ENCODE data around the gene LILRB2.
"Not testable (repeated sequence)": the region's sequence is repeated elsewhere in the genome, so short reads cannot be mapped to it uniquely, and the experiment has no call there.

Gene LILRB2

DNA sequence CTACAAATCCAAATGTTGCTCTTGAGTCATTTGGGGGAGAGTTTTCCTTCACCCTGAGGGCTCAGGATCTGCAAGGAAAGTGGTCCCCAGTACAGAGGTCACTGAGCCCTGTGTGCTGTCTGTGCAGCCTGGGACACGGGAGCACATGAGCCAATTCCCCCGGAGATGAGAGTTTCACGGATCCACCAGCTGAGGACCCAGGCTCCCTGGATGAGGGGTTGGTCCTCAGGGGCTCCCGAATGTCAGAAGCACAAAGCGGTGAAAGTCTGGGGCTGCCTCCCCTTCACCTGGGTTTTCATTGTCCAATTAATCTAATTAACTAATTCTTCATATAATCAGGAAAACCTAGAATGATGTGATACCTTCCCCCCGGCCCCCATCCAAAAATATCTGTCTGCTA, 13.6 kb upstream of the LILRB2 start:
- TF ChIP-seq CTCF (IDR thresholded peaks at IDR 0.05; ENCODE audit: low read depth, low read length), result no peak
- no peak for DNase-seq (ENCODE audit: low read depth in 2 of 2)
- no peak overlapping the region for H3K4me3 ChIP-seq (replicated peaks in 1 of 2; ENCODE audit: low read depth in 2 of 2, low read length in 2 of 2)

GRCh38 chr19:54289160-54289559, 8.2 kb upstream of the LILRB2 start:
- DNase-seq (ENCODE audit: low read depth in 2 of 2); H3K4me3 ChIP-seq (replicated peaks in 1 of 2; ENCODE audit: low read depth in 2 of 2, low read length in 2 of 2): not testable (repeated sequence)

DNA sequence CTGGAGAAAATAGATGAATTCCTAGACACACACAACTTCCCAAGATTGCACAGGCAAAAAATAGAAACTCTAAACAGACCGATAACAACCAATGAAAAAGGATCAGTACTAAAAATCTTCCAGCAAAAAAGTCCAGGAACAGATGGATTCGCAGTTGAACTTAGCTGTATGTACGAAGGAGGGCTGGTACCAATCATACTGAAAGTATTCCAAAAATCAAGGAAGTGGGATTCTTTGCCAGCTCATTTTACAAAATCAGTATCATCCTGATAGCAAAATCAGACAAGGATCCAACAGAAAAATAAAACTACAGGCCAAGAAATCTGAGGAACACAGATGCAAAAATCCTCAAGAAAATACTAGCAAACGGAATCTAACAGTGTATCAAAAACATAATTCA, 6.5 kb upstream of the LILRB2 start:
- no peak for DNase-seq (ENCODE audit: low read depth in 2 of 2)
- no peak overlapping the region for H3K4me3 ChIP-seq (replicated peaks in 1 of 2; ENCODE audit: low read depth in 2 of 2, low read length in 2 of 2)
- TF ChIP-seq CTCF (IDR thresholded peaks at IDR 0.05; ENCODE audit: low read depth, low read length), result no peak

DNA sequence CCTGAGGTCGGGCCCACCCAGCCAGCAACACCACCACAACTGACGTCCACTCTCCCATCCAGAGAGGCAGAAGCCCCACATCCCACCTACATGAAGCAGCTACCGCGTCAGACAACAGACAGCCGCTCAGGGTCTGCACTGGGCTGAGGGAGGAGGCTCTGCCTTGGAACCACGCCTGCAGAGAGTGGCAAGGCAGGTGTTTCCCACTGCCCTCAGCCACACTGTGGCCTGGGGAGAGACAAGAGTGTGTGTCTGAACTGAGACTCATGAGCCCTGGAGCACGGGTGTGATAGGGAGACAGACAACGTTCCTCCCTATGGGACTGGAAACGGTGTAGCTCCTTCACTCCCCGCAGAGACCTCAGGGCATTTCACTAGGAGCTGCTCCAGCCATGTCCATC, 5.4 kb upstream of the LILRB2 start:
- not testable (repeated sequence) for DNase-seq (ENCODE audit: low read depth in 2 of 2)

GRCh38 chr19:54285427-54286056, 4.6 kb upstream of the LILRB2 start:
- not testable (repeated sequence) for DNase-seq (ENCODE audit: low read depth in 2 of 2); H3K4me3 ChIP-seq (replicated peaks in 1 of 2; ENCODE audit: low read depth in 2 of 2, low read length in 2 of 2)

More for the DNA sequence above, 5.4 kb upstream of the LILRB2 start:
- H3K4me3 ChIP-seq (replicated peaks in 1 of 2; ENCODE audit: low read depth in 2 of 2, low read length in 2 of 2), result not testable (repeated sequence)

DNA sequence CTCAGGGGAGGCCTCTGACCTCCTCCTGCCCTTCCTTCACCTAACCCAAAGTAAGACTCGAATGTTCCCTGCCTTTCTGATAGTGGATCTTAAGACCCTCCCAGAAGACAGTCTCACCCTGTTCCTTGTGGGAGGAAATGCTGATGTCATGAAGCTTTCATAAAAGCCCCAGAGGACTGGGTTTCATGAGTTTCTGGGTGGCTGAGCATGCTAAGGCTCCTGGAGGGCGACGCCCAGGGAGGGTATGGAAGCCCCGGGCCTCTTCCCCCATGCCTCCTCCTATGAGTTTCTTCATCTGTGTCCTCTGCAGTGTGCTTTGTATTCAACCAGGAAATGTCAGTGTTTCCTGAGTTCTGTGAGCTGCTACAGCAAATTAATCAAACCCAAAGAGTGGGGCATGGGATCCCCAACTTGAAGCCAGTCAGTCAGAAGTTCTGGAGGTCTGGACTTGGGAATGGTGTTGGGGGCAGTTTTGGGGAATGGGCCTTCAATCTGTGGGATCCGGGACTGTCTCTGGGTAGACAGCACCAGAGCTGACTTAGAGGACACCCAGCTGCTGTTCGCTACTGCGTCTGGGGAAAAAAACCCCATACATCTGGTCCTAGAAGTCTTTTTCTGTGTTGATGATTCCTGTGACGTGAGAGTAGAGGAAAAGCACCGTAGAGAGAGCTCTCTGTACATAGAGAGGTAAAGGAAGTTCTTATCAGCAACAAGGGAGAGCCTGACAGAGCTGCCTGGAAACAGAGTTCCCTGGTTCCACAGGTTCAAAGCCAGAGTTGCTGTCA, 2.0 kb upstream of the LILRB2 start:
- H3K4me3 ChIP-seq (replicated peaks in 1 of 2; ENCODE audit: low read depth in 2 of 2, low read length in 2 of 2), result no peak overlapping the region
- no peak for TF ChIP-seq CTCF (IDR thresholded peaks at IDR 0.05; ENCODE audit: low read depth, low read length)

DNA sequence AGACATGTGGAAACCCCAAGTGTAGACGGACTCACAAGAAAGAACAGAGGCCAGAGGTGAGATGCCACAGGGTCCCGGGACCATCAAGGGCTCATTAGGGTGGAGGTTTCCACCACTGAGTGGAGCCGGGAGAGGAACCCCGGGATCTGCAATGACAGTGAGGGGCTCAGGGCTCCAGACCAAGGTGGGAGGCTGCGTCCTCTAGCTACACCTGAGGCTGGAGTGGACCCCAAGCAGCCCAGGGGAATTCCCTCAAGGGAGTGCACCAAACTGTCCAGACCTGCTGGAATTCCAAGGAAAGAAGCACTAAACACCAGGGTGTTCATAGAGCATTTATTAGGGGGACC, 792 bp upstream of the LILRB2 start:
- not testable (repeated sequence) for H3K4me3 ChIP-seq (replicated peaks in 1 of 2; ENCODE audit: low read depth in 2 of 2, low read length in 2 of 2)

More for the DNA sequence above, 2.0 kb upstream of the LILRB2 start:
- DNase-seq (ENCODE audit: low read depth in 2 of 2), result no peak

DNA sequence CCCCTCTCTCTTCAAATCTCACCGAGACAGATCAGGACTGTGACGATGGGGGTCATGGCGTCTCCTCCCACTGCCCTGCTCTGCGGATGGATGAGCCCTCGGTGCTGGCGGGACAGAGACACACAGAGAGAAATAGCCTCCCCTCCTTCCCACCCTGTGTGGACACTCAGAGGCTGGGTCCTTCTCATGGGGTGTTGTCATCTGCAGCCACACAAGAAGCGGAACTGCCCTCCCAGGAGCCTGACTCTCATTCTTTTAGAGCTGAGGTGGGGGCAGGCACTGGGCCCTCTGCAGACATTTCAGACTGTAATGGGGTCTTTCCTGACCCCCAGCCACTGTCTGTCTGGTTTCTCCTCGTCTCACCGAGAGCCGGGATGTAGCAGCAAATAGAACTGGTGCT, 469 bp downstream of the LILRB2 start:
- DNase-seq (ENCODE audit: low read depth in 2 of 2); H3K4me3 ChIP-seq (replicated peaks in 1 of 2; ENCODE audit: low read depth in 2 of 2, low read length in 2 of 2): not testable (repeated sequence)

More for the DNA sequence above, 792 bp upstream of the LILRB2 start:
- DNase-seq (ENCODE audit: low read depth in 2 of 2), result not testable (repeated sequence)

DNA sequence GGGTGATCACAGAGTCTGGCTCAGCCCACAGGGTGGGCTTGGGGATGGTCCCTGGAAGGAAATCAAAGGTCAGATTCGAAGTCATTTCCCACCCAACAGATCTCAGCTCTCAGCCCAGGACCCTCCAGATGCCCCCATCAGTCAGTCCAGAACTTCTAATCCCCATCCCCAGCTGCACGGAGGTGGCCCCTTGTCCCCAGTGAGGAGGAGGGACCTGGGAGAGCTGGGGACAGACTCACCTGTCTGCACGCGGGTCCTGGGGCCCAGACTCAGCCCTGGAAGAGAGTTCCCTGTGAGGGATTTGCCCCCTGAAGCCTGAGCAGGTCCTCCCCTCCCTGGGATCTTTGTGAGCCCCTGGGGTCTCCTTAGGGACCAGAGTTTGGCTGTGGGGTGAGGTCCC, 885 bp downstream of the LILRB2 start:
- DNase-seq (ENCODE audit: low read depth in 2 of 2); H3K4me3 ChIP-seq (replicated peaks in 1 of 2; ENCODE audit: low read depth in 2 of 2, low read length in 2 of 2): not testable (repeated sequence)

GRCh38 chr19:54279406-54279962, 1.4 kb downstream of the LILRB2 start:
- DNase-seq (ENCODE audit: low read depth in 2 of 2), result no peak
- H3K4me3 ChIP-seq (replicated peaks in 1 of 2; ENCODE audit: low read depth in 2 of 2, low read length in 2 of 2), result no peak overlapping the region

DNA sequence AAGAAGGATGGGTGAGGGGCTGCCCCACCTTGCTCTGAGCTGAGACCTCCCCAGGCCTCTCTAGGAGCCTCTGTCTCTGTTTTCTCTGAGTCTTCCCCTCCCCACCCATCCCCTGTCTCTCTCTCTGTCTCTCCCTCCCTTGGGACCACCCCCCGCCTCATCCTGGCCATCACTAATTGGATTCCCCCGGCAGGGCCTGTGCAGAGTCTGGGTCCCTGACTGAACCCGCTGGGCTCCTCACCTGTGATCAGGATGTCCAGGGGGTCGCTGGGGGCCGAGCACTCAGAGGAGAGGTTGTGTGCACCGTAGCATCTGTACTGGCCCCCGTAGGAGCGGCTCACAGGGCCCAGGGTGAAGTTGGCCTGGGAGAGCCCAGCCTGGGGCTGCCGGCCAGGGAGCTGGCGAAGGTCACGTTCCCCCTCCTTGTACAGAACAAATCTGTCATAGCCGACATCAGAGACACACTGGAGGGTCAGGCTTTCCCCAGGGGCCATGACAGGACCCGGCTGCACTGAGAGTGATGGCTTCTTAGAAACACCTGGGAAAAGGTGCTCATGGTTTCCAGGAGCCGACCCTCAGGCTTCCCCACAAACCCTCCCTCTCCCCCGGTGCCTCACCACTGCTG, 2.2 kb downstream of the LILRB2 start:
- H3K4me3 ChIP-seq (replicated peaks in 1 of 2; ENCODE audit: low read depth in 2 of 2, low read length in 2 of 2), result not testable (repeated sequence)

More at GRCh38 chr19:54279406-54279962, 1.4 kb downstream of the LILRB2 start:
- TF ChIP-seq CTCF (IDR thresholded peaks at IDR 0.05; ENCODE audit: low read depth, low read length), result no peak

DNA sequence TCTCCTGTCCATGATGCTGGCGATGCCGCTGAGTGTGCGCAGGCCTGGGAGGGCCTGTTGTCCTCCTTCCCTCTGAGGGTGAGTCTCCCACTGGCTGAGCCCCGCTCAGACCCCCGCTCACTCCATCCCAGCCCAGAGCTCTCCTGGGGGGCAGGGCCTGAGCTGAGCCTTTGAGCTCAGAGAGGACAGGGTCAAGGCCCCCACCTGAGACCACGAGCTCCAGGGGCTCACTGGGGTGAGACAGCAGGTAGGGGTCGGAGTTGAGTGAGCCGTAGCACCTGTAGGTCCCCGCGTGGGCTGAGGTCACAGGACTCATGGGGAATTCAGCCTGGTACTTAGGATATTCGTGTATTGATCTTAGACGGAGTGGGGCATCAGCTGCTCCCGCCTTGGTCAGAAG, 2.9 kb downstream of the LILRB2 start:
- DNase-seq (ENCODE audit: low read depth in 2 of 2); H3K4me3 ChIP-seq (replicated peaks in 1 of 2; ENCODE audit: low read depth in 2 of 2, low read length in 2 of 2): not testable (repeated sequence)

More for the DNA sequence above, 2.2 kb downstream of the LILRB2 start:
- not testable (repeated sequence) for DNase-seq (ENCODE audit: low read depth in 2 of 2)

GRCh38 chr19:54277111-54277615, 3.7 kb downstream of the LILRB2 start:
- H3K4me3 ChIP-seq (replicated peaks in 1 of 2; ENCODE audit: low read depth in 2 of 2, low read length in 2 of 2); DNase-seq (ENCODE audit: low read depth in 2 of 2): not testable (repeated sequence)
